WTC11 (cell line): ENCODE measurements around the gene GRID2. TPM values are rescaled to one million over a fixed set of nuclear protein-coding genes. Genes with fewer than 3 reads are reported as not detected.

Experiments used
- ATAC-seq: fragments of 200-7000 bp; cut with Tn5 transposase; 2 replicates; pipeline ENCODE4 v1.10.0; 2021; ENCODE audit warnings: mild to moderate bottlenecking, moderate library complexity
- CTCF ChIA-PET: fragments of 300-600 bp; sonication (Branson Sonifier 250); formaldehyde crosslinking; loops from one replicate; lab custom pipeline; 2021; ENCODE audit warnings: antibody characterized with exemption; lab: Charles Lee
- POLR2A ChIA-PET: fragments of 350-600 bp; sonication (Branson Sonifier 250); formaldehyde crosslinking; loops from one replicate; lab custom pipeline; 2021; ENCODE audit warnings: antibody characterized with exemption; lab: Charles Lee
- DNase-seq: peaks from one replicate; pipeline ENCODE4 v3.0.0; 2021; ENCODE audit warnings: low spot score
- H3K27ac Mint-ChIP-seq: 2 replicates; pipeline ENCODE4 v1.8.0; 2021; ENCODE audit warnings: mixed read lengths
- H3K27me3 Mint-ChIP-seq: 2 replicates; pipeline ENCODE4 v1.8.0; 2021; ENCODE audit warnings: low read depth, mild to moderate bottlenecking, moderate library complexity, mixed read lengths
- H3K36me3 Mint-ChIP-seq: 2 replicates; pipeline ENCODE4 v1.8.0; 2021; ENCODE audit warnings: mixed read lengths
- H3K4me1 Mint-ChIP-seq: 2 replicates; pipeline ENCODE4 v1.8.0; 2022; ENCODE audit warnings: mixed read lengths
- H3K4me3 Mint-ChIP-seq: 2 replicates; pipeline ENCODE4 v1.8.0; 2021; ENCODE audit warnings: mild to moderate bottlenecking, moderate library complexity, mixed read lengths
- H3K9me3 Mint-ChIP-seq: 2 replicates; pipeline ENCODE4 v1.8.0; 2021; ENCODE audit warnings: mixed read lengths
- ARID4B ChIP-seq: sonication (generic); formaldehyde crosslinking; IDR thresholded peaks from 2 replicates; pipeline ENCODE4 v1.8.0; 2023; ENCODE audit warnings: missing genetic modification reagents, mild to moderate bottlenecking, borderline replicate concordance
- ATF1 ChIP-seq: sonication (generic); formaldehyde crosslinking; IDR thresholded peaks from 2 replicates; pipeline ENCODE4 v1.8.1; 2023; ENCODE audit warnings: mild to moderate bottlenecking, moderate library complexity, missing genetic modification reagents
- ATF2 ChIP-seq: sonication (generic); formaldehyde crosslinking; IDR thresholded peaks from 2 replicates; pipeline ENCODE4 v1.8.1; 2022; ENCODE audit warnings: low read depth, missing genetic modification reagents, borderline replicate concordance
- ATF6 ChIP-seq: sonication (generic); formaldehyde crosslinking; IDR thresholded peaks from 2 replicates; pipeline ENCODE4 v1.8.1; 2023; ENCODE audit warnings: mild to moderate bottlenecking, missing genetic modification reagents
- CBFB ChIP-seq: sonication (generic); formaldehyde crosslinking; IDR thresholded peaks from 2 replicates; pipeline ENCODE4 v1.8.1; 2022; ENCODE audit warnings: mild to moderate bottlenecking, low read depth, missing genetic modification reagents
- CREB1 ChIP-seq: sonication (generic); formaldehyde crosslinking; IDR thresholded peaks from 2 replicates; pipeline ENCODE4 v1.8.0; 2023; ENCODE audit warnings: mild to moderate bottlenecking, missing genetic modification reagents
- CTCF ChIP-seq: fragments of 200-600 bp; IDR thresholded peaks from 2 replicates; pipeline ENCODE4 v1.8.0; 2022; ENCODE audit warnings: antibody characterized with exemption
- E2F4 ChIP-seq: sonication (generic); formaldehyde crosslinking; IDR thresholded peaks from 2 replicates; pipeline ENCODE4 v1.8.1; 2022; ENCODE audit warnings: low read depth, mild to moderate bottlenecking, moderate library complexity, missing genetic modification reagents, borderline replicate concordance
- ERG ChIP-seq: fragments of 250-450 bp; sonication (Bioruptor Pico); IDR thresholded peaks from 2 replicates; pipeline ENCODE4 v1.8.0; 2021; ENCODE audit warnings: mild to moderate bottlenecking
- FOXP1 ChIP-seq: sonication (generic); formaldehyde crosslinking; IDR thresholded peaks from 2 replicates; pipeline ENCODE4 v1.8.0; 2022; ENCODE audit warnings: missing genetic modification reagents, mild to moderate bottlenecking, moderate library complexity, borderline replicate concordance
- GABPB1 ChIP-seq: sonication (generic); formaldehyde crosslinking; IDR thresholded peaks from 2 replicates; pipeline ENCODE4 v1.8.1; 2023; ENCODE audit warnings: mild to moderate bottlenecking, missing genetic modification reagents
- HMGA2 ChIP-seq: fragments of 250-450 bp; sonication (Bioruptor Pico); IDR thresholded peaks from 2 replicates; pipeline ENCODE4 v1.4.0; 2021; ENCODE audit warnings: mild to moderate bottlenecking, moderate library complexity
- MLX ChIP-seq: sonication (generic); formaldehyde crosslinking; IDR thresholded peaks from 2 replicates; pipeline ENCODE4 v1.8.1; 2023; ENCODE audit warnings: mild to moderate bottlenecking, missing genetic modification reagents, moderate library complexity
- NFE2L1 ChIP-seq: sonication (generic); formaldehyde crosslinking; IDR thresholded peaks from 2 replicates; pipeline ENCODE4 v1.8.1; 2023; ENCODE audit warnings: missing genetic modification reagents
- PRRX2 ChIP-seq: fragments of 250-450 bp; sonication (Bioruptor Pico); IDR thresholded peaks from 2 replicates; pipeline ENCODE4 v1.8.0; 2021; ENCODE audit warnings: mild to moderate bottlenecking
- RELA ChIP-seq: sonication (generic); formaldehyde crosslinking; IDR thresholded peaks from 2 replicates; pipeline ENCODE4 v1.8.1; 2022; ENCODE audit warnings: missing genetic modification reagents, mild to moderate bottlenecking, borderline replicate concordance
- ZBTB43 ChIP-seq: sonication (generic); formaldehyde crosslinking; IDR thresholded peaks from 2 replicates; pipeline ENCODE4 v1.8.1; 2023; ENCODE audit warnings: mild to moderate bottlenecking, missing genetic modification reagents
- ZMAT4 ChIP-seq: fragments of 250-450 bp; sonication (Bioruptor Pico); IDR thresholded peaks from 2 replicates; pipeline ENCODE4 v1.9.0; 2021; ENCODE audit warnings: mild to moderate bottlenecking
- ZNF671 ChIP-seq: fragments of 250-450 bp; sonication (Bioruptor Pico); IDR thresholded peaks from 2 replicates; pipeline ENCODE4 v1.8.0; 2021; ENCODE audit warnings: mild to moderate bottlenecking
- total RNA-seq: library from RNA; stranded (reverse); gene quantifications from 3 replicates; pipeline ENCODE4 v1.2.3, GENCODE V29; 2021

The GRID2 gene
- total RNA-seq, 1 experiment from 2014 or later = 26.8 TPM

- no peak for ATAC-seq
- no peak for DNase-seq
- Mint-ChIP-seq H3K4me3 (no peak overlapping the region), H3K27me3 (no peaks in the 10 kb centered on the region), H3K4me1 (peaks cover 15% of the 10 kb centered on the region), H3K9me3 (peaks cover 4% of the 10 kb centered on the region), H3K27ac (no peak overlapping the region), H3K36me3 (no peaks in the 10 kb centered on the region)
- ChIA-PET CTCF (interaction anchor here (1.3 kb wide), 1 partner anchor 36 kb away, joined by 3 read pairs; no protein-coding TSS in a partner anchor), POLR2A (no interaction called here)
- TF ChIP-seq GABPB1 (no peak), CTCF (no peak), ATF1 (no peak), ATF6 (CRISPR knock-in tag) (no peak), FOXP1 (CRISPR knock-in tag) (no peak), ARID4B (CRISPR knock-in tag) (no peak), CREB1 (CRISPR knock-in tag) (no peak), ERG (CRISPR knock-in tag) (no peak), ZNF671 (CRISPR knock-in tag) (no peak), HMGA2 (CRISPR knock-in tag) (no peak), ZMAT4 (CRISPR knock-in tag) (no peak), E2F4 (CRISPR knock-in tag) (no peak), ZBTB43 (CRISPR knock-in tag) (no peak), RELA (CRISPR knock-in tag) (no peak), NFE2L1 (no peak), ATF2 (CRISPR knock-in tag) (no peak), PRRX2 (CRISPR knock-in tag) (no peak), CBFB (no peak), MLX (CRISPR knock-in tag) (no peak)
Observed at GRCh38 chr4:93746031-93746430, 1442.3 kb downstream of the GRID2 start.
